HG02623 (cell line): ENCODE measurements around the gene TSC22D1.

ENCODE experiments used
- ATAC-seq: cut with Tn5 transposase; IDR thresholded peaks from one replicate; pipeline ENCODE4 v1.9.1; 2021; ENCODE audit warnings: moderate library complexity; ENCODE audit not compliant: unreplicated experiment

Gene TSC22D1

DNA sequence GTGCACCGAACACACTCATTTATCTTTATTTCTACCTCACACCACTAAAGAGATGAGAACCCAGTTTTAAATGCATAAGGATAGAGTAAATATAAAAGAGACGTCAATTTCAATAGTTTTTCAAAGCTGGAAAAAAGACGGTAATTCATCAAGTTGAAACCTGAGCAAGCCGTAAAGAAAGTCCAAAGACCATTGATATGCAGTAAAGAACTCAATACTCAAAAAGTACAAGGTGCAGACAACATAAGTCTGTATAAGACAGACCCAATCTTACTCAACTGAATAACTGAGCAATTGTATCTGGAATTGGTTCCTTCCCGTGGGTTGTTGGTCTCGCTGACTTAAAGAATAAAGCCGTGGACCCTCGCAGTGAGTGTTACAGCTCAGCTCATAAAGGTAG lies 120.4 kb downstream of the TSC22D1 start:
- no peak for ATAC-seq

DNA sequence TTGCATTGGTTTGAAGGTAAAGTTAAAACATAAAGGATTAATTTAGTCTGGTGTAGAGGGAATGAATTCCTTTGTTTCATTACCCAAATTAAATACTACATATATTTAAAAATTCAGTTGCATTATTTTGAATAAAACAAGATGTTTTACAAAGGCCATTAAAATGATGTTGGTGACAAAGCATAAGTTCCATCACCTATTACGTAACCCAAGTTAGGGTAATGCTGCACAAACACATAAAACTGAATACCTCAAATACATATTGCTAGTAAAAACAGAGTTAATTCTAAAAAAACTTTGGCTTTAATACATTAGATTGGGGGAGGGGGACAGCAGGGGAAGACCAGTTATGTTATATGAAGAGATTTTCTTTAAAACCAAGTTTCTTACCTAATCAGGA lies 122.2 kb downstream of the TSC22D1 start:
- no peak for ATAC-seq

DNA sequence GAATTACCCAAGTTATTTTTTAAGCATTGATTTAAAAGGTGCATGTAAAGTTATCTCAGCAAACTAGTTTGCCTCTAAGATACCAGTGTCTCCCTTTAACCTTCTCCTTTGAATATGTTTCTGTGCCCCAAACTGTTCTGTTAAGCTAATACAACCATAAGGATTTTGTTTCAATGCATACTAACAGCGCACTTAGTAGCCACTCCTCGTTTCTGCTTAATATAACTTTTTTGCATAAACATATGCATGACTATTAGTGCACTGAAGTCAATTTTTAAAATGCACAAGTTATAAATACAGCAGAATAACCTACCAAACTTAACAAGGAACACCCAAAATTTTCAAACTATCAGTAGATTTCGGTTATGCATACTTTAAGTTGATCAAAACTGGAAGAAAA lies 123.1 kb downstream of the TSC22D1 start:
- ATAC-seq, result no peak

DNA sequence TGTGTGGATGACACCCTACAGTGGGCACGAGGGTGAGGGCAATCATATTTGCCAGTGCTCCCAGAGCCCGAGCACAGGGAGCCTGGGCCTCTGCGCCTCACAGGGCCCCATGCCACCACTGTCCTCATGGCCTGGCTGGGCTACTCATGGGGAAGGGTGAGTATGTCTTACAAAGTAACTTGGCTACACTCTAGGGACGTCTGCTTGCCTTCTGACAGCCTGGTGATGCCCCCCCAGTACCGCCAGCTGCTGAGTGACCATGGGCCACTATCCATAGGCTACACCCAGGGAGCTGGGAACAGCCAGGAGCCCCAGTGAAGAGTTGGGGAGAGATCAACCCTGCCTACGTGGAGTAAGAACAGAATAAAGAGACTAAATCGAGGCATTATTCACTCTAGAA lies 123.7 kb downstream of the TSC22D1 start:
- ATAC-seq, result no peak

DNA sequence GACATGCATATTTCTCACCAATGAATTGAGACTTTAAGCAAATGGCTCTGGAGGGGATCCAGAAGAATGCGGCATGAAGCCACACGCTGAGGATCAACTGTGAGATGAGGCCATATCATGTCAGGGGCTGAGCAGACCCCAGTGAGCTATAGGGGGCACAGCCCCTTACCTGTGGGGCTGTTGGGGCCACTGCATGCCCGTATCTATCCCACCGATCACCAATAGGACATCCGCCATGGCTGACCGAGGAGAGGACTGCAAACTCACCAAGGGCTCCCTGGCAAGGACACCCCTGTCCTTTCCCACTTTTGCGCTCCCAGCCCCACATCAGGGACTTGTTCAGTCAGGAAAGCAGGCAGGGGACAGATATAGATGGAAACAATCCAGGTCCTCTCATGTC lies 124.5 kb downstream of the TSC22D1 start:
- ATAC-seq, result no peak

DNA sequence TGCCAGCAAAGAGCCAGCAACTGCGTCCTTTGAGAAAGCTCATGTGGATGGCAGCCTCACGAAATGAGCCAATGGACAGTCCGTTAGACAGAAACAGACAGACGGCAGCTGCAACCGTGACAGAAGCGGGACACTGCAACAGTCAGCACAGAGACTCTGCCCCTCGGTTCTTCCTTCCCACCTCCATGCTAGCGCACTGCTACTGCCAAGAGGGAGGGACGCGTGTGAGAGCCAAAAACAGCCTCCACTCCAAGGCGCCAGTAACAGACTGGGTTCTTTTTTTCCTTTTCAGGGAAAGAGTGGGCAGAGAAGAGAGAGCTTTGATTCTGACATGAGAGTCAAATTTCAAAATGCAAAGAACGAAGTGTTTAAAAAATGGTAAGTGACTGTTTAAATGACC lies 125.0 kb downstream of the TSC22D1 start:
- ATAC-seq, result no peak

DNA sequence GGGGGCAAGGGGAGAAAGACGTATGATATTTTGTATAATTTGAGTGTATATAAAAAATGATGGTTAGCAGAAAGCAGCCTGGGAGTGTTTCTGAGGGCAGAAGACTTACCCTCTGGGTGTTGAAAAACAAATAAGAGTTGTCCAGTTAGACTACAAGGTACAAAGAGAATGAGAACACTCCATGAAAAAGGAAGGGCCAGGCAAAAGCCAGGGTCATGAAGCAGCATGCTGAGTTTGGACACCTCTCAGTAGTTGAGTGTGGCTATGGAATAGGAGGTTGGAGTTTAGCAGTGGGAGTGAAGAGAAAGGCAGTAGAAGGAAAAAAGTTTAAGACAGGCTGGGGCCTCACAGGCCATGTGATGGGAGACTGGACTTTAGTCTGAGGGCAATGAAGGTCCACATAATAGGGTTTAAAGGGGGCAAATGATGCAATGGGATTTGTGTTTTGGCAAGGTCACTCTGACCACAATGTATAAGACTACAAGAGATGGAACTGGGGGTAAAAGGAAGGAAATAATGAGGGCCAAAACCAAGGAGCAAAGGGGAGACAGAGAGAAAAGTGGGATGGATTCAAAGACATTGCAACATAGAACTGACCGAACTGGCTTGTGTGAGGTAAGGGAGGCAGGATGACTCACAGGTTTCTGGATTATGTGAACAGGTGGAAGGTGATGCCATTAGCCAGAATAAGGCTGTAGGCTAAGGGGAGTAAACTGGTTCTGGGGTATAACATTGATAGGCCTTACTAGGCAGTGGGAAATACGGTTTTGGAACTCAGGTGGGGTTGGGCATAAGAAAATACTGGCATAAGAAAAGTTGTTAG lies 125.9 kb downstream of the TSC22D1 start:
- ATAC-seq, result no peak

DNA sequence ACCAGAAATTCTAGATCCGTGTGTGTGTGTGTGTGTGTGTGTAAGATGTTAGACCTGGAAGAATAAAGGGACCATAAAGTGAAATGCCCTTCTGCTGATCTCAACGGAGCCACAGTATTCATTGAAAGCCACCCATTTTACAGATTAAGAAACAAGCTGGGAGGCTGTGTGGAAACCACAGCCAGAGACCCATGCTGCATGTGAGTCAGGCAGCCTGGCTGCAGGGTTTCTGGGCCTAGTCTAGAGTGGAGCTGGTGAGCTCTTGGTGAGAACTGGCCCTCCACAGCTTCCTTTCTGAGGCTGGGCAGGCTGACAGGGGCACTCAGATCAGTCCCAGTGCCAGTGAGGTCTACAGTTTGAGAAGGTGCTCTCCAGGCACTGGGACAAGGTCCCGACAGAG lies 127.3 kb downstream of the TSC22D1 start:
- ATAC-seq, result no peak

DNA sequence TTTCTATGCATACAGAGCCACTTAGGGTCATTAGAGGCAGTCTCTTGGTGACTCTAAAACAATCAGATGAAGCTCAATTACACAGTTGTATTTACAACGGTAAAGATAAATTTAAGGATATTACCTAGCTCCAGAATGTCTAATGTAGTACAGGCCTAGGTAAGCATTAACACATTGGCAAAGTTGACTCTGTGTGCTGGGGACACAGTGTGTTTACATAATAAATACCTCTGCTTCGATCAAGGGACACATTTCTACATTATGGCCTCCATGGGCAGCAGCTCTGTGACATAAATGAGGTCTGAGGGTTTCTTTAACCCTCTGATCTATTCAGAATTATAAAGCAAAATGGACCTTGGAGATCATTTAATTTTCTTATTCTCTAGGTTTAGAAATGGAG lies 127.8 kb downstream of the TSC22D1 start:
- ATAC-seq, result no peak

DNA sequence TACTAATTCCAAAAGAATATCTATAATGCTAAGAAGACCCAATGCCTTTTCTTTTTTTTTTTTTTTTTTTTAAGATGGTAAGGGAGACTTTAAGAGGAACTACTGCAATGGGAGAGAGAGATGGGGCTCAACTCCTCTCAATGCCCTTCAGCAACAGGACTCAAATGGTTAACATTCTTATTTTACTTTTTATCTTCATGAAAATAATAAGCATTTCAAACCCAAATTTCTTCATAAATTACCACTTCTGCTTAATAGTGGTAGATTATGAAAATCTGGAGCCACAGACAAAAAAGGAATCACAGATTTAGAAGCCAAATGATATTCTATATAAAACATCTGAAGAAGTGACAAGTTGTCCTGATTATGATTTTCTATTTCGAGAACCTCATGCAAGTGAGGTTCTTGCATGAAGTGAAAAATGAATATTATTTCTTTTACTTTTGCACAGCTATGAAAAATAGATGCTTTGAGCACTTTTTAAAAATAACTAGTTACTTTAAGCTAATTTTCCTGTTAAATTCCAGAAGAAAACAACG lies 128.3 kb downstream of the TSC22D1 start:
- no peak for ATAC-seq

DNA sequence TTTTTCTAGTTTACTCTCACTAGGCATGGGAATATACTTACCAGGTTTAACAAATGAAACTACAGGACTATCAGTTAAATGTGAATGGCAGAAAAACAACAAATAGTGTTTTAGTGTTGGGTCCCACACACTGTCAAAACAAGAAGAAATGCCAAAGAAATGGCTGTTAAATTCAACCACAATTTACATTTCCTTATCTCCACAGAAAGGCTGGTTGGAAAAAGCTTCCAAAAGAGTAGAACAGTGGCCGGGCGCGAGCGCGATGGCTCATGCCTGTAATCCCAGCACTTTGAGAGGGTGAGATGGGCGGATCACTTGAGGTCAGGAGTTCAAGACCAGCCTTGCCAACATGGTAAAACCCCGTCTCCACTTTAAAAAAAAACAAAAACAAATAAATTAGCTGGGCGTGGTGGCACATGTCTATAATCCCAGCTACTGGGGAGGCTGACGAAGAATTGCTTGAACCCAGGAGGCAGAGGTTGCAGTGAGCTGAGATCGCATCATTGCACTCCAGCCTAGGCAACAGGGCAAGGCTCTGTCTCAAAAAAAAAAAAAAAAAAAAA lies 136.0 kb downstream of the TSC22D1 start:
- no peak for ATAC-seq

DNA sequence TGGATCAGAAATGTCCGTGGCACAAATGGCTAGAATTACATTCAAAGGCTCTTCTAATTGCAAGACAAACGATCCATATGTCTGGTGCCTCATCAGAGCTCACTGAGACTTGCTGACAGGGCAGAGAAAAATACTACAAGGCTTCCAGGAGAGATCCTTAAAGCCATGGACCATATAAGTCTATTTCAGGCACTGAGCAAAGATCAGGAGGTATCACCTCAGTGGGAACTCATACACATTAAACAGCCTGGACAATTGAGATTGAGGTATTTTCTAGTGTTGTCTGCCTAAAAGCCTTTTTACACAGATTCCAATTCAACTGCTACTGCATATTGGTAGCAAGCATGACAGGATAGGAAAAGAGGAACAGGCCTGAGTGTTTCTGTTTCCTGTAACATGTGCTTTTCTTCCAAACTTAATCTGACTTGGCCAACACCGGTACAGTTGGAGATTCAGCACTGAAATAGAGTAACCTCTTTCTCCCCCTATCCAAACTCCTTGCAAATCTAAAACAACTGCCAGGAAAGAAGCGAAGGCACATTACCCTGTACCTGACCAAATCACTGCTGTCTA lies 136.6 kb downstream of the TSC22D1 start:
- no peak for ATAC-seq

DNA sequence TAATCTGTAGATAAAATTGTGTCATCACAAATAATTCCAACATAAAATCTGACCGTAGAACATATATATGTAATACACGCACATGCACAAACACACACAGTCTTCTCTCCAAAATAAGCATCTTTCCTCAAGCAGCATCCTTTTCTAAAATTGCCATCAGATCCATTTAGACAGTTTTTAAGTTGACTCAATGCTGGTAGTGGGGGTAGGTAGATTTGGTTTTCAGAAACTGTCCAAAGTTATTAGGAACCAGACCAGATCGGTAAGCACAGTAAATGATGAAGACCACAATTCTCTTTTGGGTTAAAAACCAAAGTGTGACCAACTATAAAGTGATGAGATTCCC lies 137.9 kb downstream of the TSC22D1 start:
- no peak for ATAC-seq

DNA sequence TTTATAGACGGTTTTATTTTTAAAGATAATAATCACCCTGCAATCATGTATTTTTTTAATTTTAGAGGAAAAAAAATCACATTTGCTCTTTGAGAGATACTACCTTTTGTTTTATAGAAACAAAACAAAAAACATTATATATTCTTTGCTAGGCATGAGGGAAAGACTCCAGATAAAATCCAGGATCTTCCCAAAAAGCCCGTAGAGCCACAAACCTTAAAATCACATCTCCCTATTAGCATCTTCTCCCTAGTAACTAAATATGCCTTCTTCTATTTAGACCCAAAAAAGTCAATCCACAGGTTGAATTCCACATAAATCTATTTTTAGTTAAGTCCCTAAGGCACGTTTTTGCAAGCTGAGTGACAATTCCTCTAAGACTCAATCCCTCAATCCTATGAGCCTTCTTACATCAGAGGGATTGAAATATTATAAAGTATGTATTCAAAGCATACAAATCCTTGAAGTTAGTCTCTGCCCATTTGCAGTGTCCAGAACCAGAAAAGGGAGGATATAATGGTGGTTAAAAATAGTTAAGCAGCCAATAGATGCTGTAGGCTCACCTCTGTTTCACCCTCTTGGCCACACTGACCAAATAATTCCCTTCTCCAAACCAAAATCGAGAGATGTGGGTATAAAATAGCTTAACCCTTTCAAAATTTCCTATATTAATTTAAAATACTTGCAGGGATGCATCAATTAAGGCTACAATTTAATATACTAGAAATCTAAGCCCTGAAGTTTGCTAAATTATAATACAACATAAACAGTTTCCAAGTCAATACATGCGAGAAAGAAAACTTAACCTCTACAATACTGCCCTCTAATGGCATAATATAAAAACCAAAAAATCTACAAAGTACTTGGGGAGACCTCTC lies 138.5 kb downstream of the TSC22D1 start:
- ATAC-seq, result no peak

DNA sequence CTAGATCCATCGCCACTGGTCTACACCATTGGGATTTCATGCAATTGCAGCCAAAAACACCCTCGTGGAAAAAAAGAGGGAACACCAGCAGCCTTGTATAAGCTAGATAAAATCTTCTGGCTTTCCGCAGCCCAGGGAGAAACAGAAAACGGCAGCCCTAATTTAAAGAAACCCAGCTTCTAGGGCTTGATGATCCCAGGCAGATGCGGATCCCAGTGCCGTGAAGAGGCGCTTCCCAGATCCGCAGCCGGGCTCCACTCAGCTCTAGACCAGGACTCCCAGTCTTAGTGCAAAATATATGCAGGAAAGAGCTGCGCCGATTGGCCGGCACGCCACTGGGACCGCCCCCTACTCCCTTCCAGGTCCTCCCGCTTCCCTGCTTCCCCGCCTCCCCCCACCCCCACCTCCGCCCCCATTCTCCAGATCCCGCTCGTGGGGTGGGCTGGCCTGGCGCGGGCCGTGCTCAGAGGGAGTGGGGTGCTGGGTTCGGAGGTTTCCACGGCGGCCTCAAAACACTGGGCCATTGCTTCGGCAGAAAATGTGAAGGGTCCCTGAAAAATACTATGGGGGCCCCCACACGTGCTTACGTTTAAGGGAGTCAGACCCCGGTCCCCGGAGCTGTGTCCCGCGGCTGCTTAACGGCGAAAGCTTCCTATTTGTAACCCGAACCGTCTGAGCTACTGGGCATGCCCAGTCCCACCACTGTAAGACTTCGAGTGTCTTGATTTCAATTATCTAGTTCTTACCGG lies 139.4 kb downstream of the TSC22D1 start:
- ATAC-seq, result no peak

DNA sequence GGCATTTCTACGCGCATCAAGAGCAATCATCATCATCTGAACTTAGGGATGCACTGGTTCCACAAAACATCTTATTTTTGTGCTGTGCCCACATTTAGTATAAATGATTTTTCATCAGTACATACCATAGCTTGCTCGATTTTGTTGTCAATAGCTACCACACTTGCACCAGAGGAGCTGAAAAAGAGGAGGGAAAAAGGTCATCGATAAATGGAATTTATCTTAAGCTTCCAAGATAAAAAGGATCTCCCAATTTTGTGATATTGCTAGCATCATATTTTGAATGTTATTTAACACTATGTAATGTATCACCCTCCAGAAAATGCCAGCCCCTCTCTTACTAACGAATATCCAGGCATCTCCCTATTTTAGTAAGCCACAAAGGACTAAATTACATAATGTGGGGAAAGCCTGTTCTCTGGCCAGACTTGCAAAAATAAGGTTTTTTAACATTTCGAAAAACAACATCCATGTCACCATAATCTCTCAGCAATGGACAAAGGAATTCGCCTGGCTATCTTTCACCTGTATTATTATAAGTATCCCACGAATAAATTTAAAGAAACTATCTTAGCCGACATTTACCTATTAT lies 140.1 kb downstream of the TSC22D1 start:
- no peak for ATAC-seq

DNA sequence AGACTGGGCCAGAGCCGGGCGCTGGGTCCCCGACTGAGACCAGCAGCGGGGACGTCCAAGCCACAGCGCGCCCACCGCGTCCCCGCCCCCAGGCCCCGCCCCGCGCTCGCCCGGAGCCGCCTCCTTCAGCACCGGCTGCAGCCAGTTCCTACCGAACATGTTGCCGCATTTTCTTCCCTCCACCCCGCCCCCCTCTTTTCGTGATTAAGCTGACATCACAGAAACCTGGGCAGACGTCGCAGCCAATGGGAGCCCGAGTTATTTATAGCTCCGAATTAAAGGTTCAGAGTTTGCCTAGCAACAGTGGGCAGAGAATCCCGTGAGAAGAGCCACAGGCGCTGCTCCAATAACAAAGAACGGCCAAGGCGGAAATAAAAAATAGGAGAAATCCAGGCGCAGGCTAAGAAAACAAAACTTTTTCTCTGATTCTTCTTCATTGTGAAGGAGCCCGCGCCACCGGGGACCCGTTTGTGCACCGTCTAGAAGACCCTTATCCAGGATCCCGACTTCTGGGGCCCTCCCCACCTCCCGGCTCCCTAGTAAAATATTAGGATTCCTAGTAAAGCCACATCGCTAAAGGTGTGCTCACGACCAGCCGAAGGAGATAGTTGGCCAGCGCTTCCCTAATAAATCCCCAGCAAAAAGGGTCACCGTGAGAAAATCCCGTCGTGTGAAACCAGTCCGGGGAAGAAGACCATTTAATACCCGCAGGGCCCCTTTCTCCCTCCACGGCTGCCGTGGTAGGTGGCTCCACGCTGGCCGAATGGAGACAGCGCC lies 140.8 kb downstream of the TSC22D1 start:
- peak; percentile 63 for ATAC-seq

DNA sequence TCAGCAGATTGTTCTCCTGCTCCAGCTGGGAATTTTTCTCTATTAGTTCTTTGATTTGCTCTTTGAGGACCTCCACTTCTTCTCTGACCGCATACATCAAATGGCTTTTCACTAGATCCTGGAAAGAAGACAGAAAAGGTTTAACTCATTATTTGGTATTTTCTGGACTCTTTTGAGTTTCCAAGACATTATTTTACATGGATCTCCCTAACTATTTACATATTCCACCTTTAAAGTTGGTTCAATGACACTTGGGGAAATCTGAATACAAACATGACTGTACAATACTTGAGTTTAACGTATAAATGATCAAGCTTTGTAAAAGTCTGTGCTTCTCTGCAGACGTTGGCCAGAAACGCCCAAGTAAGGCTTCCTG lies 141.4 kb downstream of the TSC22D1 start:
- ATAC-seq, result no peak
